ENCODE results near the gene HEXIM2. TPM values are rescaled to one million over a fixed set of nuclear protein-coding genes. Genes with fewer than 3 reads are reported as not detected.

HEXIM2 gene
- total RNA-seq, 1 experiment from 2014 or later = 4.5 TPM

DNA sequence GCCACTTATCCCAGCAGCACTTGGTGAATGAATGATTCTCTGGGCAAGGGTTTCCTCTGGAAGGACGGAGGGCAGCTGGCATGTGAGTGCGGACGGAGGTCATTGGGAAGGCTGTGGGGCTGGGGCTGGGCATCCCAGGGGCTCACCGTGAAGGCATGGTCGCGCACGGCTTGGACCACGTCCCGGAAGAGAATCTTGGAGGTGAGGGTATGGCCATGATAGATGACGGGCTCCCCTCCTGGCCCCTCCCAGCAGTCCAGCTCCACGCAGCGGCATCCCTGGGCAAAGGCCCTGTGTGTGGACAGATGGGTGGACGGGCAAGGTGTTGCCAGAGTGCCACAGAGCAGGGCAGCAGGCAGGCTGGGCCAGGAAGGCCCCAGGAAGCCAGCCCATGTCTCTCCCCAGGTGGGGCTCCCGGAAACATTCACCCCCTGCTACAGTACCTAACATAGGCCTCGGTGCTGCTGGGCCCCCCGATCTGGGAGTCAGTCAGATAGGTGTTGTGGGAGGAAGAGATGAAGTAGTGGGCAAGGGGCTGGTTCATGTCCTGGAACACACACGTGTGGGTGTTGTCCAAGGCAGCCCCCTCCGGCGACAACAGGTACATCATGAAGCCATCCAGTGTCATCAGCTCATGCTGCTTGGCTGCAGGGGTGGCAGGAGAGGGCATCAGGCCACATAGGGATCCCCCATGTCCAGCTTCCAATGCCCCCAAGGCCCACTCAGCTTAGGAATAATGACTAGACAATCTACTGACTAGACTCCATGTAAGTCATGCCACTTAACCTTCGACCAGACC, 43.6 kb upstream of the HEXIM2 start:
- in situ Hi-C loops (cut with HindIII; ENCODE audit: low pct_unique_long_range_greater_than_20kb, low sequenced_read_pairs) = no loop called here
- H3K36me3 ChIP-seq (ENCODE audit: control insufficient read depth, insufficient read depth, low read length) = no peaks in the 10 kb centered on the region
- no peak overlapping the region for H3K27ac ChIP-seq (ENCODE audit: low read length)
- TF ChIP-seq TCF7L2 (IDR thresholded peaks at IDR 0.05; ENCODE audit: low read depth, low read length) = no peak
- no peak for TF ChIP-seq CTCF (IDR thresholded peaks at IDR 0.05)
- TF ChIP-seq SIN3A (IDR thresholded peaks at IDR 0.05; ENCODE audit: borderline replicate concordance, insufficient read depth, low read depth, low read length) = no peak
- TF ChIP-seq REST (IDR thresholded peaks at IDR 0.05; ENCODE audit: insufficient read depth in 1 of 2, low read depth in 2 of 2, low read length in 1 of 2) = no peak
- TF ChIP-seq POLR2AphosphoS5 (IDR thresholded peaks at IDR 0.05; ENCODE audit: low read depth, low read length) = no peak
- no TSS peak for BruUV-seq (replicated peaks)
- H3K4me3 ChIP-seq (ENCODE audit: low read depth in 2 of 2, low read length in 2 of 2) = no peak overlapping the region
- no peaks in the 10 kb centered on the region for H3K9me3 ChIP-seq (ENCODE audit: control insufficient read depth, insufficient read depth, low read depth, low read length)
- DNase-seq (ENCODE audit: low read depth, low spot score) (no peak), ATAC-seq (no peak)
- peaks cover 11% of the 10 kb centered on the region for H3K4me1 ChIP-seq (ENCODE audit: control insufficient read depth, insufficient read depth, low read length)
- H3K27me3 ChIP-seq (ENCODE audit: control insufficient read depth, insufficient read depth, low read length) = no peaks in the 10 kb centered on the region
- POLR2A ChIA-PET = no interaction called here
- CTCF ChIA-PET = interaction anchor here (0.5 kb wide), 1 partner anchor 79 kb away, joined by 3 read pairs; no protein-coding TSS in a partner anchor
- intact Hi-C loops (cut with micrococcal nuclease; ENCODE audit: unreplicated experiment) = no loop called here

- no peak for ATAC-seq
- TF ChIP-seq POLR2AphosphoS5 (IDR thresholded peaks at IDR 0.05; ENCODE audit: low read depth, low read length) (no peak), TCF7L2 (IDR thresholded peaks at IDR 0.05; ENCODE audit: low read depth, low read length) (no peak)
- intact Hi-C loops (cut with micrococcal nuclease; ENCODE audit: unreplicated experiment) (no loop called here), in situ Hi-C loops (cut with HindIII; ENCODE audit: low pct_unique_long_range_greater_than_20kb, low sequenced_read_pairs) (no loop called here)
- BruUV-seq (replicated peaks) = no TSS peak
- H3K27ac ChIP-seq (ENCODE audit: low read length) = no peak overlapping the region
- ChIA-PET POLR2A (no interaction called here), CTCF (no interaction called here)
- H3K4me1 ChIP-seq (ENCODE audit: control insufficient read depth, insufficient read depth, low read length) = peaks cover 17% of the 10 kb centered on the region
- H3K4me3 ChIP-seq (ENCODE audit: low read depth in 2 of 2, low read length in 2 of 2) = no peak overlapping the region
- no peaks in the 10 kb centered on the region for H3K27me3 ChIP-seq (ENCODE audit: control insufficient read depth, insufficient read depth, low read length)
- no peaks in the 10 kb centered on the region for H3K36me3 ChIP-seq (ENCODE audit: control insufficient read depth, insufficient read depth, low read length)
- DNase-seq (ENCODE audit: low read depth, low spot score) = no peak
- no peaks in the 10 kb centered on the region for H3K9me3 ChIP-seq (ENCODE audit: control insufficient read depth, insufficient read depth, low read depth, low read length)
Observed at GRCh38 chr17:45118691-45119090, 43.0 kb upstream of the HEXIM2 start.

DNA sequence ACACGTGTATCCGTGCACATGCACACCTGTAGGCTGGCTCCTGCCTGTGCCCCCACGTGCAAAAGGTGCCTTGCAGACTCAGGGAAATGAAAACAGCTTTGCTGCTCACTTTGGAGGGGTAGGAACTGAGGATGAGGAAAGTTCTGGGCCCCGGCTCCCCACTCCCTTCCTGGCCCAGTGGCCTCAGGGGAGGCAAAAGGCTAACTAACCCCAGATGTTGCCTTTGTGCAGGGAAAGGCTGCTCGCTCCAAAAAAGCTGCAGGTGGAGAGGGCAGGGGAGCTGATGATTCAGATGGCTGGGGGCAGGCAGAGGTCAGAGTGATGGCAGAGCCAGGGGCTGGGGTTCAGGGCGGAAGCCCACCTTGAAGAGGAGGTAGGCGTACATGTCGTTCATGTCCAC, 41.7 kb upstream of the HEXIM2 start:
- in situ Hi-C loops (cut with HindIII; ENCODE audit: low pct_unique_long_range_greater_than_20kb, low sequenced_read_pairs) = no loop called here
- intact Hi-C loops (cut with micrococcal nuclease; ENCODE audit: unreplicated experiment) = no loop called here

More for the DNA sequence above, 41.7 kb upstream of the HEXIM2 start:
- no peak overlapping the region for H3K4me3 ChIP-seq (ENCODE audit: low read depth in 2 of 2, low read length in 2 of 2)
- BruUV-seq (replicated peaks) = no TSS peak
- ATAC-seq (no peak), DNase-seq (ENCODE audit: low read depth, low spot score) (no peak)
- ChIA-PET POLR2A (no interaction called here), CTCF (no interaction called here)
- H3K27me3 ChIP-seq (ENCODE audit: control insufficient read depth, insufficient read depth, low read length) = no peaks in the 10 kb centered on the region
- no peak for TF ChIP-seq TCF7L2 (IDR thresholded peaks at IDR 0.05; ENCODE audit: low read depth, low read length)
- no peak for TF ChIP-seq SIN3A (IDR thresholded peaks at IDR 0.05; ENCODE audit: borderline replicate concordance, insufficient read depth, low read depth, low read length)
- no peak for TF ChIP-seq POLR2AphosphoS5 (IDR thresholded peaks at IDR 0.05; ENCODE audit: low read depth, low read length)
- no peak for TF ChIP-seq CTCF (IDR thresholded peaks at IDR 0.05)
- TF ChIP-seq REST (IDR thresholded peaks at IDR 0.05; ENCODE audit: insufficient read depth in 1 of 2, low read depth in 2 of 2, low read length in 1 of 2) = no peak
- no peak overlapping the region for H3K27ac ChIP-seq (ENCODE audit: low read length)
- H3K9me3 ChIP-seq (ENCODE audit: control insufficient read depth, insufficient read depth, low read depth, low read length) = no peaks in the 10 kb centered on the region
- no peaks in the 10 kb centered on the region for H3K36me3 ChIP-seq (ENCODE audit: control insufficient read depth, insufficient read depth, low read length)
- peaks cover 29% of the 10 kb centered on the region for H3K4me1 ChIP-seq (ENCODE audit: control insufficient read depth, insufficient read depth, low read length)
